HG02973 (cell line): ENCODE data around the gene ESR1.
"Not testable (repeated sequence)": the region's sequence is repeated elsewhere in the genome, so short reads cannot be mapped to it uniquely, and the experiment has no call there.

Experiments used
- ATAC-seq: cut with Tn5 transposase; IDR thresholded peaks from one replicate; pipeline ENCODE4 v1.9.1; 2021; ENCODE audit warnings: moderate library complexity; ENCODE audit not compliant: unreplicated experiment

Gene ESR1

DNA sequence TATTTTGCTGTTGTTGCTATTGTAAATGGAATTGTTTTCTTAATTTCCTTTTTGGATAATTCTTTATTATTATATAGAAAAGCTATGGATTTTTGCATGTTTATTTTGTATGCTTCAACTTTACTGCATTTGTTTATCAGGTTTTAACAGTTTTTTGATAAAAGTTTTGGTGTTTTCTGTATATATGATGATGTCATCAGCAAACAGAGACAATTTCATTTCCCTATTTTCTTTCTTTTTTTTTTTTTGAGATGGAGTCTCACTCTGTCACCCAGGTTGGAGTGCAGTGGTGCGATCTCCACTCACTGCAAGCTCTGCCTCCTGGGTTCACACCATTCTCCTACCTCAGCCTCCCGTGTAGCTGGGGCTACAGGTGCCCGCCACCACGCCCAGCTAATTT is 156.9 kb downstream of the ESR1 start:
- ATAC-seq, result not testable (repeated sequence)

DNA sequence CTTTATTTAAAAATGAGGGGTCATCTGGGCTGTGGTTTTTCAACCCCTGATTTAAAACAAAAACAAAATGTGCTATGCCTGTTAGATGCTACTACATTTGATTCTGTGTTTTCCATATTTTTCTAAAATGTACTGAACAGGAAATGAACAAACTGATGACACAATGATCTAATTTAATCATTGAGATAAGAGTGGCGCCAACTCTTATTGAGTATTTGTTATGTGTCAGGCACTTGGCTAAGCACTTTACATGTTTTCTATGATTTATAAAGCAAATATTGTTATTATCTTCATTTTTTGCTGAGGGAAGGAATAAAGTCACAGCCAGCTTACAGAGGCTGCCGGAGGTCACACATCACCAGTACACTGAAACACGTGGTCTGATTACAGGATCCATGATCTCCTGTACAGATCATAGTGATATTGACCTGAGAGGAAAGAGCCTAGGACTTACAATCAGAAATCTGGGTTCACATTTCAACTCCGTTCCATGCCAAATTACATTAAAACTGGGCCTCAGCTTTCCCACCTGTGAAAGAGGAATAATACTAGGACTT is 166.7 kb downstream of the ESR1 start:
- ATAC-seq, result no peak

DNA sequence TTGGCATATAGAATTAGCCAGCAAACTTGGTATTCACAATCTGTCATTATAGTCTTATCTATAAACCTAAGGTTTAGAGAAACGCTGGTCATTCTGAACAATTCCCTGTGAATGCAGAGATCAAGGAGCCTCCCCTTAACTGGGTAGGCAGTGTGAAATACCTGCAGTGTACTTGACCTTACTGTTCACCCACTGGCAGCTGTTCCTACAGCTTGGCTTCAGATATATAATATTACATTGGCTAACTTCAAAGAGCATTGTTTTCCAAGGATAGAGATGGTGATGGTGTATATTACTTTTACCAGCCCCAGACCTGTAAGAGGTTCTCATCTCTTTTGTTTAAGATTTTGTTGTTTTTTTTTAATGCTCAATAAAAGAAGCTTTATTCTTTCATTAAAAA is 168.3 kb downstream of the ESR1 start:
- no peak for ATAC-seq

DNA sequence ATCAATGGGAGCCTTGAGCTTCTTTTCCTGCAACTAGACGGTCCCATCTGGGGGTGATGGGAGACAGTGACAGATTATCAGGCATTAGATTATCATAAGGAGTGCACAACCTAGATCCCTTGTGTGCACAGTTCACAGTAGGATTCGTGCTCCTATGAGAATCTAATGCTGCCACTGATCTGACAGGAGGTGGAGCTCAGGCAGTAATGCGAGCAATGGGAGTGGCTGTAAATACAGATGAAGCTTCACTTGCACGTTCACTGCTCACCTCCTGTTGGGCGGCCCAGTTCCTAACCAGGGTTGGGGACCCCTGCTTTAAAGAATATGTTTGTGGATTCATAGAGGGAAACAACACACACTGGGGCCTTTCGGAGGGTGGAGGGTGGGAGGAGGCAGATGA is 180.7 kb downstream of the ESR1 start:
- ATAC-seq, result not testable (repeated sequence)

DNA sequence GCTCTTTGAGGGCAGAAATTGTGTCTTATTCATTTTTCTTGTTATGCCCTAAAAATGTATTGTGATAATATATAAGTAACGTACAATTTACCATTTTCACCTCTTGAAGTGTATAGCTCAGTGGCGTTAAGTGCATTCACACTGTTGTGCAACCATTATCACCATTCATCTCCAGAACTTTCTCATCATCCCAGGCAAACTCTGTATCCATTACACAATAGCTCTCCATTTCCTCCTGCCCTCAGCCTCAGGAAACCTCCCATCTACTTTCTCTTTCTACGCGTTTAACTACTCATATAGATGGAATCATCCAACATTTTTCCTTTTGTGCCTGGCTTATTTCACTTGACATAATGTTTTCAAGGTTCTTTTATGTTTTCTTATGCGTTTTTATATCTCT is 184.6 kb downstream of the ESR1 start:
- ATAC-seq, result no peak

DNA sequence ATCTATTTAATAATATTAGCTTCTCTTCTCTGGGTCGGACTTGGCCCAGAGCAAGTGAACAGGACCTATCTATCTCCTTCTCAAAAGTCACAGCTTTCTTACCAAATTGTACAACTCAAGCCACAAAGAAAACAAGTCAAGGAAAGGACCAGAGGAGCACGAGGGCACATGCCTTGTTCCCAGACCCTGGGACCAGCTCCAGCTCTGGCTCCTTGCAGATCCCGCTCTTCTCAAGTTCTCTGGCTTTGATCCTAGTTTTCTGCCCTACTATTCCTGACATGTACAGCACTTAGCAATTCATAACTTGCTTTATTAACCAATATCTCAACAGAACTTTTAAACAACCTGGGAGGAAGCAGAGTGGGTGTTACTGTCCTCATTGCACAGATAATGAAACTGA is 185.9 kb downstream of the ESR1 start:
- no peak for ATAC-seq

DNA sequence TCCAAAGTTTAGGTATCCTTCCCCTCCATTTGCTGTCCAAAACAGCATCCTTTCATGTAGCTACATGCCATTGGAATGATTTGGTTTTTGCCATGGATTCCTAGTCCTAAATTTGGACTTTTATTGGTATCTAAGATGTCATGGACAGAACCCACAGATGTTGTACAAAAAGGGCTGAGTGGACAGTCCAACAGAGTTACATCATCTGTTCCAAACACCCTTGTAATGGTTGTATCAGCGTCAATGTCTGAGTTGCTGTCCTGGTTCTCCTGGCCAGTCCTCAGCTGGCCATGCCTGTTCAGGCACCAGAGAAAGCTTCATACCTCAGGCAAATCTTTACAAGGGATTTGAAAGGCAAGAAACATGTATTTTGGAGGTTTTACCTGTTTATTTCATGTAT is 191.3 kb downstream of the ESR1 start:
- ATAC-seq, result no peak

DNA sequence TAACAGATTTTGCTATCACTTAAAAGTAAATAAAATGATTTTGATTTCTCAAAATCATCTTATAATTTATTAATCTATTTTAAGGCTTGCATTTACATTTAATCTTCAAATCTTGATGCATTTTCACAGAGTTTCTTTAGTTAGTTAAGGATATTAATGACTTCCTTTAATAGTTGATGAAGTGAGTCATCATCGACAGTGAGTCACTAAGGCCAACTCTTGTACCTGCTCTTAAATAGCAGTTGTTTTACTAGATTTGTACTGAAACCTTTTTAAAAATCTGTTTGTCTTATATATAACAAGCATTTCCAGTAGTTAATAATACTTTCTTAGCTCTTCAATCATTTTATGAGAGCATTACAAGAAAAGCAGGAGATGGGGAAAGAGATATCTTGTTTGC is 191.7 kb downstream of the ESR1 start:
- no peak for ATAC-seq

DNA sequence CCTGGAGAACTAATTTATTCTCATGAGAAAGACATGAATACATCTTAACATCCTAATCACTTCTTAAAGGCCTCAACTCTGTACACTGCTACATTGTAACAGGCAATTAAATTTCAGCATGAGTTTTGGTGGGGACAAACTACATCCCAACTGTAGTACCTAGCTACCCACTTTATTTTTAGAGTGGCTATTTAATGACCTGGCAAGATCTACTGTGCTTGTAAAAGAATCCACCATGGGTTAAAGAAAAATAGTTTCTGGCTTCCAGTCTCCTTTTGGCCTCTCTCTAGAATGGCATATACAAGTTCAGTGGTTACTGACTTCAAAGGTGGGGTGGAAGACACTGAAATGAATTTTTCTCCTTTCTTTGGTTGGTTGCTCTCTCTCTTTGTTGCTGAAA is 193.9 kb downstream of the ESR1 start:
- no peak for ATAC-seq

DNA sequence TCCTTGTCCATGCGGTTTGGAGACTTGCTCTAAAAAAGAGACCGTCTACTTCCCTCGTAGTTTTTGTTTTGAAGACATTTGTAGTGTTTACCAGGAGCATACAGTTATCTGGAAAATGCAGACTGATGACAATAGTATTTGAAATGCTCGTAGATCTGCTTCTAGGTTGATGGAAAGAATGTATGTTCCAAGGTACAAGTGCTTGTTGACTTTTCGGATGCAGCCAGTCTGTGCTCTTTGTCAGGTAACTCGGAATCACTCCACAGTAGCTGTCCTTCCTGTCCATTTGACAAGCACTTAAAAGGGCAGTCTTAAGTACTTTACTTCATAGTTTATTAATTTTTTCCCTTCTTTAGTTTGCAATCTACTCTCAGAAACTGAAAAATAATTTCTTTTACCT is 194.8 kb downstream of the ESR1 start:
- no peak for ATAC-seq

DNA sequence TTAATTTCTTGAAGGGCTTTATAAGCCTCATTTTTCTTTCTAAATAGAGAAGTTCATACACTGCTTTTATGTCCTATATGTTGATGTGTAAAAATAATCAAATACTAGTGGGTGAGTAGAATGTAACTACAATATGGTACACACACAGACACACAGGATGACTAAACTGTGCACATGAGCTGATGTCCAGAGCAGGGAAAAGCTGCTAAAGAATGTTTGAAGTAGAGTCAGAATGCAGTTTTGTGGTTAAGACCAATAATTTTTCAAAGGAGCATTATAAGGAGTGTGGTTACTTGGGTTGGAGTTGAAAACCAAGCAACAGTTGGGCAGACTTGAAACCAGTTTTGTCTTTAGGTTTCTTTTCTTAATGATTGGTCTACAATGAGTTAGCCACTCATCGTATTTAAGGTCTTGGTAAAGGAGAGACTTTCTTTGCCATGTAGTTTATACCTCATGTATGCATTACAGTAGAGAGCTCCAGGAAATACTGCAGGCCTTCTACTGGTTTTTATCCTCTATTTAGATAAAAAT is 196.6 kb downstream of the ESR1 start:
- no peak for ATAC-seq

DNA sequence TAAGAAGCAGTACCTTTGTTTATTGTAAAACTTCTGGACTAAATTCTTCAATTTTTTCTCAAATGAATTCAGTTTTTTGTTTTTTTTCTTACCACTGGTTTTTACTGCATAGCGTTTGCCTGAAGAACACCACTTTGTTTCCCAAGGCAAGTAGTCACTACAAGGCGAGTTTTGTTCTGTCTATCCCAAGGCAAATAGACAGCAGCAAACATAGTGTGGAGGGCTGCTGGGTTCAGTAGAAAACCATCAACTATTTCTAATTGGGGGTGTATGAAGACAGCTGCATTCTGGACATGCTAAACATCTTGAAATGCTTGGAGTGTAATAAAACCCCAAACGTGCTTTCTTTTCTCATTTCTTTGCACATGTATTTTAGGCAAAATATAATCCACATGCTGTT is 197.4 kb downstream of the ESR1 start:
- ATAC-seq, result no peak

DNA sequence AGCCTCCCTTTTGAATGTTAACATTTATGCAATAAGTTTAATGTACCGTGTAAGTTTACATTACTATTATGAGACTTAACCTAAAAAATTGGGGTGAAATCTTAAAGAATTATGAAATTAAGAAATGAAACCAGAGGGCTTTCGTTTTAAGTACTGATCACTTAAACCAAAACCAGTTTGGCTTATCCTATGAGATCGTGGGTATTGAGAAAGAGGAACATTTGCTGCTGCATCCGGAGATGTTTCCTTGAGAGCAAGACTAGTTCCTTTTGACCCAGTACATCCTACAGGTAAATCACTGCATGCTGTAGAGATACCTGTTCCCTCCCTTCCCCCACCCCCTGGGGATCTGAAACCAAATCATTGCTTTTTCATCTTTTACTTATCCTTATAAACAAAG is 201.3 kb downstream of the ESR1 start:
- no peak for ATAC-seq

DNA sequence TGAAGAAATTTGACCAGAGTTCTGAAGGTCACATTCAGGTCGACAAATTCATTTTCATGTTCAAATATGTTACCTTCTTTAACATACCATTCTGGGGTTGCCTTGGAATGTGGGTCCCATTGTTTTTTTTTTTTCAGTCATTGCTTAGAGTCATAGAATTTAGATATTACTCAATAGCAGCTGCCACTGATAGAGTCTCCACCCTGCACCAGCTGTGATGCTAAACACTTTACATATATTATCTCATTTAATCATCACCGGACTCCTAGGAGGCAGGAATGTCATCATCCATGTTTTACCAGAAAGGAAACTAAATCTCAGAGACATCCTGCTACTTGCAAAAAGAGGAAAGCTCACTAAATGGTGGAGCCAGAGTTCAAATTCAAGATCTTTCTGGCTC is 204.7 kb downstream of the ESR1 start:
- no peak for ATAC-seq

DNA sequence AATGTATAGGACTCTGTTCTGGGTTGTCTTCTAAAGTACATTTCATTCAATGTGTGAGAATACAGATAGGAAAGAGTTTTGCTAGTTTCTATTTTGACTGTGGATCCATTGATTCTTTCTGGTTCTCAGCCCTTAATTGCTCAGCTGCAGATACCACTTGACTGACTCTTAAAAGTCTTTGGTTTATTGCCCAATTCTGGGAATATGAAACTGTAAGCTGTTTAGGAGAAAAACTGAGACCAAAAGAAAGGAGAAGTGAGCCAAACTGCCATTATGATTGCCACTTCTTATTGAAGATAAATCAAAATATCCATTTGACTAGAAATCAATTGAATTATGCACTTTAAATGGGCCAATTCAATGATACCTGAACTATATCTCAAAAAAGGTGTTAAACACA is 211.4 kb downstream of the ESR1 start:
- no peak for ATAC-seq

DNA sequence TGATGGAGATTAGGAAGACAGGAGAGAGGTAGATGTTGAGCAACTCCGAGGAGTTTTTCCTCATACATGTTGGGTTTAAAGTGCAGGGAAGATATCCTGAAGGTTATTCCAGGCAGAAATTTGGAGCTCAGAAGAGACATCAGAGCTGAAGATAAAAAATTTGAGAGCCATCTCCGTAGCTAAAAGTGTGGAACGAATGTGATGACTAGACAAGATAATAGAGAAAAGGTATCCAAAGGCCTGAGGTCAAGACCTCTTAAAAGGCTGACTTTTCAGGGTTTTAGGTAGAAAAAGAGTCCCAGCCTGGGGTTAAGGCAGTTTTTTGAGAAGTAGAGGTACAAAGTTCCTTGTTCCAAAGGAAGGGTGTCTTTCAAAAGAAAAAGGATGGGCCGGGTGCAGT is 214.8 kb downstream of the ESR1 start:
- no peak for ATAC-seq

DNA sequence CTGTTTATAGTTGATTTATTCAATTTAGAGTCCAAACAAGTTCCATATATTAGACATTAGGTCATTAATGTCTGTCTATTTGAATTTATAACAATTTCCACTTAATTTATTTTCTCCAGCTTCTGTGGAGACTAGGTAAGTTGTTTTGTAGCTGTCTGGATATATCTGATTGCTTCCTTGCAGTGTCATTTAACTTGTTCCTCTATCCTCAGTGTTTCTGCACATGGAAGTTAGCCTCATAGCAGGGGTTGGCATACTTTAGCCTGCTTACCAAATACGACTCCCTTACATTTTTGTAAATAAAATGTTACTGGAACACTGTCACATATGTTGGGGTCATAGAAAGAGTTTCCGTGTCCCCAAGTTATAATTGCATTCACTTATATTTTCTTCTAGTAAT is 216.1 kb downstream of the ESR1 start:
- ATAC-seq, result no peak

DNA sequence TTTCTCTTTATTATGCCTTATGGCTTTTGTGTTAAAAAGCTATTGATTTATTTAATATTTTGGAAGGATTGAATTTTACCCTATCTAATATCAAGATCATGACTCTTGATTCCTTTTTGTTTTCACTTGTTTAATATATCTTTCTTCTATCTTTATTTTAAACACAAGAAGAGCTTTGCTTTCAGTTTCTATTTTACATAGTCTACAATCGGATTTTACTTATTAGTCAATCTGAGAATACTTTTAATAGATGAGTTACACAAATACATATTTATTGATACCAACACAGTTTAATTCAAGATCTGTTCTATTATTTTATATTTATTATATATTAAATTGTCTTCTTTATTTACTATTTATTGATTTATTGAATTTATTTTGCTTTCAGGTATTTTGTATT is 218.8 kb downstream of the ESR1 start:
- no peak for ATAC-seq

DNA sequence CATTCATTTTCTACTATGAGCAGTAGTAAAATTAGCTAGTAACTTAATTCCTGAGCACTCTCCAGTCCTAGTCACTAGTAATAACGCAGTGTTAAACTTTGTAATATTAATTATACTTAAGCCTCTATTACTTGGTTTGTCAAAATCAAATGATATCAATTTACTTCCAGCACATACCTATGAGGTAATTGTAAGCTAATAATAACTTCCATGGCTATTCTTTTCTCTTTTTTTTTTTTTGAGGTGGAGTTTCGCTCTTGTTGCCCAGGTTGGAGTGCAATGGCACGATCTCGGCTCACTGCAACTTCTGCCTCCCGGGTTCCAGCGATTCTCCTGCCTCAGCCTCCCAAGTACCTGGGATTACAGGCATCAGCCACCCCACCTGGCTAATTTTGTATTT is 219.3 kb downstream of the ESR1 start:
- not testable (repeated sequence) for ATAC-seq

DNA sequence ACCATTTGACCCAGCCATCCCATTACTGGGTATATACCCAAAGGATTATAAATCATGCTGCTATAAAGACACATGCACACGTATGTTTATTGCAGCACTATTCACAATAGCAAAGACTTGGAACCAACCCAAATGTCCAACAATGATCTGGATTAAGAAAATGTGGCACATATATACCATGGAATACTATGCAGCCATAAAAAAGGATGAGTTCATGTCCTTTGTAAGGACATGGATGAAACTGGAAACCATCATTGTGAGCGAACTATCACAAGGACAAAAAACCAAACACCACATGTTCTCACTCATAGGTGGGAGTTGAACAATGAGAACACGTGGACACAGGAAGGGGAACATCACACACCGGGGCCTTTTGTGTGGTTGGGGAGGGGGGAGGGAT is 226.3 kb downstream of the ESR1 start:
- not testable (repeated sequence) for ATAC-seq

DNA sequence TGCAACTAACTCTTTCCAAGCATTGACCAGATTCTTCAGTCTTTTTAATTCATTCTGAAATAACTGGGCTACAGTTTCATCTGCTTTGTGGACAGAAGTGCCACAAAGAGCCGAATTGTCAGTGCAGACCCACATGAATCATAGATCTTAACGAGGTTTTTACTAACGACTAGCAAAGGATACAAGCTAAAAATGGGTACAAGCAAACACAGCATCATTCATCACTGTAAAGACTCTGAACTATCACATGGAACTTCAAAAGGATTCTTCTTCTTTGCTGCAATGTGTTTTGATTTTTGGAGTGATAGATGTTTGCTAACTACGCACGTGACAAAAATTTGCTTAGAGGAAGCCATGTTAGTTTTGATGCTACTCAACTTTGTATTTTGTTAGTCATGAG is 227.1 kb downstream of the ESR1 start:
- ATAC-seq, result no peak

DNA sequence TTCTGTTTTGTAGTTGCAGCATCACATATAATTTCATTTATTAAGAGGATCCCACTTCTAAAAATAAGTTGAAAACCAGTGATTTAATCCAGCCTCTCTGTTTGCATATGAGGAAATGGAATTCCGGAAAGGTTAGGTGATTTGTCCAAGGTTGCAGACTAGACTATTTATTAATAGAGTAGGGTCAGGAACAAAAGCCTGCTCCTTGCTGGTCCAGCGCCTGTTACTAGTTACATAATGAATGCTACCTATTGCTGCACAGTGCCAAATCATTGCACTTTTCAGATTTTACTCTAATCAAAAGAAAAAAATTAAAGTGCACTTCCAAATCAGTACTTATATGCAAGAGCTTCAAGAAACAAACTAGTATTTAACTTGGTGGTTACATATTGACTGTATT is 238.6 kb downstream of the ESR1 start:
- ATAC-seq, result no peak

DNA sequence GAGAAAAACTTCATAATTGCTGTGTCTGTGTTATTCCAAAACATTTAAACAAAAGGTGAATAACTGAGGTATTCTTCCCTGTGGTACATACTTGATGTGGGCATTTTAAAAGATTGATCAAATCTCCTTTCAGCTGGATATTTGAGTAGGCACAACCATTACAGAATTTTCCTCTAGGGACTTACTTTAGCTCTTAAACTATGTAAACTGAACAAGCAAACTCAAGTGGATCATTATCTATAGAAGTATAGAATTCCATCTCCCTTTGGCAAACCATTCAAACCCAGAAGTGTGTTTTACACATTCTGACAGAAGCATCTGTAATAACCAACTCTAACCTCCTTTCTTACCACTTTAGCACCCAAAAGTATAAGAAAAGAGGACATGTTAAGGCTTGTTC is 241.4 kb downstream of the ESR1 start:
- no peak for ATAC-seq

DNA sequence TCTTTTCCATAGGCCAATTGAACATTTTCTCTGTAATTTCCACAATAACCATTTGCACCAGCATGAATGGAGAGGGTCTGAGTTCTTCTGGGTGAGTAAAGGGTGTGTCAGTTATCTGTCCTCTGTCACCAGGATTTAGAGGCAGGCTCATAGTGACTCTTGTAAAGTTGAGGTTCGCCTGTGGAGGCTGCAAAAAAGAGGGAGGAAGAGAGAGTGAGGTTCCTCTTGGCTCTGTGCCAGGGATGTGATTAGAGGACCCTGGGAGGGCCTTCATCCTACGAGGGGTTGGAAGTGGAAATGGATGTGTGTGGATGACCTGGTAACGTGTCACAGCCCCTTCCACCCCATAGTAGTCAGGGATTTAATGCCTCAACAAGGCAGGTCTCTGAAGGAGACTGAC is 242.0 kb downstream of the ESR1 start:
- ATAC-seq, result no peak
